ENCODE measurements around the gene PATL1.

DNA sequence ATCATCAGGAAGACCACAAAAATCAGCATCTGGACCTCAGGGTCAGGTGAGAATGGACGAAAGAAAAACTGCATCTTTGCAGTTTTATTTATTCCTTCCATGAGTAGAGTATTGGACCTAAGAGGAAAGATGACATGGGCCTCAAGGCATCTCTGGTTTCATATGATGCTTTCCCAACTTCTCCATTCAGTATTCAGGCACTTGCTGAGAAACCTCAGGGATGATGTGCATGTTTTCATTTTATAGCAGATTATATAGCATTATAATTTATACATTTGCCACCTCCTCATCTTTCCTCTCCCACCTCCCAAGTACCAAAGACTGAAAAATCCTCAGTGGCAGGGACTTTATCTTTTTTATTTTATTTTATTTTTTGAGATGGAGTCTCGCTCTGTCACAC lies 44.9 kb upstream of the PATL1 start, which contains the start of gene OR10V1:
- TF ChIP-seq RFX5 (IDR thresholded peaks at IDR 0.05; ENCODE audit: low read depth, low read length) (no peak), RAD21 (IDR thresholded peaks at IDR 0.05; ENCODE audit: low read length) (no peak), SMC3 (IDR thresholded peaks at IDR 0.05; ENCODE audit: low read depth, low read length) (no peak), BHLHE40 (IDR thresholded peaks at IDR 0.05; ENCODE audit: low read depth, low read length) (no peak), POLR2A (IDR thresholded peaks at IDR 0.05; ENCODE audit: low read depth, low read length) (no peak), CEBPB (IDR thresholded peaks at IDR 0.05; ENCODE audit: low read depth, low read length) (no peak), RCOR1 (IDR thresholded peaks at IDR 0.05; ENCODE audit: insufficient replicate concordance, low read length) (no peak), MAZ (IDR thresholded peaks at IDR 0.05; ENCODE audit: borderline replicate concordance, low read depth, low read length) (no peak), MXI1 (IDR thresholded peaks at IDR 0.05; ENCODE audit: borderline replicate concordance, low read depth, low read length) (no peak), USF2 (IDR thresholded peaks at IDR 0.05; ENCODE audit: low read depth, low read length) (no peak), FOS (IDR thresholded peaks at IDR 0.05; ENCODE audit: low read depth, low read length) (no peak)
- TF ChIP-seq, protein P1, sequence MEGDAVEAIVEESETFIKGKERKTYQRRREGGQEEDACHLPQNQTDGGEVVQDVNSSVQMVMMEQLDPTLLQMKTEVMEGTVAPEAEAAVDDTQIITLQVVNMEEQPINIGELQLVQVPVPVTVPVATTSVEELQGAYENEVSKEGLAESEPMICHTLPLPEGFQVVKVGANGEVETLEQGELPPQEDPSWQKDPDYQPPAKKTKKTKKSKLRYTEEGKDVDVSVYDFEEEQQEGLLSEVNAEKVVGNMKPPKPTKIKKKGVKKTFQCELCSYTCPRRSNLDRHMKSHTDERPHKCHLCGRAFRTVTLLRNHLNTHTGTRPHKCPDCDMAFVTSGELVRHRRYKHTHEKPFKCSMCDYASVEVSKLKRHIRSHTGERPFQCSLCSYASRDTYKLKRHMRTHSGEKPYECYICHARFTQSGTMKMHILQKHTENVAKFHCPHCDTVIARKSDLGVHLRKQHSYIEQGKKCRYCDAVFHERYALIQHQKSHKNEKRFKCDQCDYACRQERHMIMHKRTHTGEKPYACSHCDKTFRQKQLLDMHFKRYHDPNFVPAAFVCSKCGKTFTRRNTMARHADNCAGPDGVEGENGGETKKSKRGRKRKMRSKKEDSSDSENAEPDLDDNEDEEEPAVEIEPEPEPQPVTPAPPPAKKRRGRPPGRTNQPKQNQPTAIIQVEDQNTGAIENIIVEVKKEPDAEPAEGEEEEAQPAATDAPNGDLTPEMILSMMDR (conservative IDR thresholded peaks at IDR 0.05; ENCODE audit: low read depth, low read length): no peak
